A549 (cell line): ENCODE measurements around the gene KDM8. TPM values are rescaled to one million over a fixed set of nuclear protein-coding genes. Genes with fewer than 3 reads are reported as not detected.

ENCODE experiments used
- ATAC-seq, 2 experiments: fragments of 200-7000 bp in 1 of 2; fragments of >200 bp in 1 of 2; cut with Nextera tagmentation in 1 of 2; cut with Tn5 transposase in 1 of 2; 3 replicates each; pipeline versions ENCODE4 v1.8.0 to v1.9.1; 2018 to 2020; ENCODE audit warnings: mild to moderate bottlenecking in 1 of 2, moderate library complexity in 1 of 2
- CTCF ChIA-PET: fragments of 300-600 bp; sonication (Branson Sonifier 250); formaldehyde crosslinking; extraction: SDS; loops from one replicate; lab custom pipeline; 2021; ENCODE audit warnings: antibody characterized with exemption, inconsistent platforms; lab: Yijun Ruan, JAX
- POLR2A ChIA-PET: fragments of 350-600 bp; formaldehyde crosslinking; extraction: SDS; loops from one replicate; lab custom pipeline; 2021; ENCODE audit warnings: antibody characterized with exemption, inconsistent platforms; lab: Yijun Ruan, JAX
- DNase-seq, 2 experiments: peaks; one replicate each; pipeline versions ENCODE4 v3.0.0 to v3.0.0-alpha.2; 2011 to 2016; ENCODE audit warnings: low read depth in 1 of 2, low spot score in 1 of 2
- FAIRE-seq: peaks from 2 replicates; lab custom pipeline; 2011; peaks lifted over from hg19 to GRCh38; lab: Jason Lieb, UNC
- H3K27ac ChIP-seq, 2 experiments: fragments of >200 bp; sonication (Bioruptor Twin); formaldehyde crosslinking; 3 replicates each; pipeline ENCODE4 v1.5.1; 2016 to 2017
- H3K4me1 ChIP-seq: fragments of >200 bp; sonication (Bioruptor Twin); formaldehyde crosslinking; 3 replicates; pipeline ENCODE4 v1.6.1; 2016
- H3K4me2 ChIP-seq: fragments of >200 bp; sonication (Bioruptor Twin); formaldehyde crosslinking; 3 replicates; pipeline ENCODE4 v1.6.1; 2016
- H3K4me3 ChIP-seq: fragments of >200 bp; sonication (Bioruptor Twin); formaldehyde crosslinking; 3 replicates; pipeline ENCODE4 v1.5.1; 2016
- H3K9me3 ChIP-seq: fragments of >200 bp; sonication (Bioruptor Twin); formaldehyde crosslinking; 3 replicates; pipeline ENCODE4 v1.6.1; 2016
- BHLHE40 ChIP-seq: IDR thresholded peaks from 2 replicates; pipeline ENCODE4 v1.6.1; 2012; ENCODE audit warnings: low read depth, low read length, inconsistent platforms
- CHD4 ChIP-seq: fragments of 200-600 bp; sonication (generic); IDR thresholded peaks from 2 replicates; pipeline ENCODE4 v1.6.1; 2016; ENCODE audit warnings: antibody characterized with exemption, mild to moderate bottlenecking, borderline replicate concordance
- EHMT2 ChIP-seq: fragments of 200-600 bp; sonication (generic); IDR thresholded peaks from 2 replicates; pipeline ENCODE4 v1.6.1; 2016; ENCODE audit warnings: antibody characterized with exemption, low read depth, mild to moderate bottlenecking, moderate library complexity
- ELK1 ChIP-seq: fragments of 150-350 bp; IDR thresholded peaks from 2 replicates; pipeline ENCODE4 v1.6.1; 2014; ENCODE audit warnings: low read depth, mild to moderate bottlenecking, low read length
- FOXS1 ChIP-seq: fragments of 250-450 bp; sonication (Bioruptor Pico); IDR thresholded peaks from 2 replicates; pipeline ENCODE4 v1.5.0; 2020; ENCODE audit warnings: mild to moderate bottlenecking, moderate library complexity
- HEYL ChIP-seq: fragments of 250-450 bp; sonication (Bioruptor Pico); IDR thresholded peaks from 2 replicates; pipeline ENCODE4 v1.8.0; 2021; ENCODE audit warnings: mild to moderate bottlenecking, moderate library complexity
- HOXA7 ChIP-seq: fragments of 250-450 bp; sonication (Bioruptor Pico); IDR thresholded peaks from 2 replicates; pipeline ENCODE4 v1.5.0; 2020; ENCODE audit warnings: mild to moderate bottlenecking, moderate library complexity
- HOXB5 ChIP-seq: fragments of 250-450 bp; sonication (Bioruptor Pico); IDR thresholded peaks from 2 replicates; pipeline ENCODE4 v1.5.0; 2020; ENCODE audit warnings: mild to moderate bottlenecking, moderate library complexity
- JUN ChIP-seq, 2 experiments: fragments of >200 bp; sonication (Bioruptor Twin); formaldehyde crosslinking; IDR thresholded peaks; 2 replicates in 1 of 2; 3 replicates in 1 of 2; pipeline ENCODE4 v1.6.1; 2016 to 2017
- MAZ ChIP-seq: fragments of 150-350 bp; IDR thresholded peaks from 2 replicates; pipeline ENCODE4 v1.6.1; 2014; ENCODE audit warnings: antibody characterized with exemption, low read depth, low read length, borderline replicate concordance
- POLR2A ChIP-seq: IDR thresholded peaks from 2 replicates; pipeline ENCODE4 v1.6.1; 2012; ENCODE audit warnings: mild to moderate bottlenecking, low read length
- POLR2AphosphoS2 ChIP-seq: conservative IDR thresholded peaks from 2 replicates; pipeline ENCODE4 v1.6.1; 2012; ENCODE audit warnings: low read length, improper control_type of control experiment, inconsistent platforms
- RFX5 ChIP-seq: fragments of 450-650 bp; IDR thresholded peaks from 2 replicates; pipeline ENCODE4 v1.7.1; 2014; ENCODE audit warnings: antibody characterized with exemption, mild to moderate bottlenecking, moderate library complexity
- SMC3 ChIP-seq: fragments of >200 bp; sonication (Bioruptor Twin); formaldehyde crosslinking; IDR thresholded peaks from 3 replicates; pipeline ENCODE4 v1.6.1; 2018; ENCODE audit warnings: inconsistent platforms
- TFCP2L1 ChIP-seq: fragments of 250-450 bp; sonication (Bioruptor Pico); IDR thresholded peaks from 2 replicates; pipeline ENCODE4 v1.5.0; 2021; ENCODE audit warnings: mild to moderate bottlenecking
- ZC3H11A ChIP-seq: fragments of 450-650 bp; IDR thresholded peaks from 2 replicates; pipeline ENCODE4 v1.6.1; 2014; ENCODE audit warnings: antibody characterized with exemption, mild to moderate bottlenecking
- ZFP36 ChIP-seq: fragments of 450-650 bp; IDR thresholded peaks from 2 replicates; pipeline ENCODE4 v1.6.1; 2014; ENCODE audit warnings: borderline replicate concordance; ENCODE audit not compliant: partially characterized antibody
- ZSCAN20 ChIP-seq: fragments of 250-450 bp; sonication (Bioruptor Pico); IDR thresholded peaks from 2 replicates; pipeline ENCODE4 v1.8.0; 2022; ENCODE audit warnings: mild to moderate bottlenecking, moderate library complexity
- WGBS: methylation state at CpG from one replicate; pipeline ENCODE4 v1.1.6; 2017; ENCODE audit errors: missing lambda C conversion rate; 5-methylcytosine and 5-hydroxymethylcytosine counted together
- polyA plus RNA-seq, 4 experiments: library from polyadenylated mRNA; depleted of rRNA in 3 of 4; stranded (reverse); fragments of >200 nt; fragmentation: RNase III in 1 of 4; extraction: RNeasy Plus Mini Kit Qiagen cat#74134 plus additional on column Dnase treatment in 1 of 4; gene quantifications; 2 replicates in 3 of 4; 3 replicates in 1 of 4; pipeline ENCODE4 v1.2.3, GENCODE V29; 2011 to 2017
- TF ChIP-seq, protein P1 (sequence below): IDR thresholded peaks from 2 replicates; pipeline ENCODE4 v1.6.1; 2012
- TF ChIP-seq, protein P2 (sequence below): fragments of 250-450 bp; sonication (Bioruptor Pico); IDR thresholded peaks from 2 replicates; pipeline ENCODE4 v1.5.0; 2020; ENCODE audit warnings: low read depth, mild to moderate bottlenecking, moderate library complexity
- TF ChIP-seq, protein P3 (sequence below): fragments of 200-600 bp; sonication (generic); IDR thresholded peaks from 2 replicates; pipeline ENCODE4 v1.6.1; 2016; ENCODE audit warnings: antibody characterized with exemption, mild to moderate bottlenecking, moderate library complexity

The KDM8 gene
- polyA plus RNA-seq, 2 of the 4 experiments (the other 2 are of a cell fraction), result 1.6 to 2.3 TPM

GRCh38 chr16:27220527-27220926 lies 17.2 kb downstream of the KDM8 start:
- FAIRE-seq (no peak), DNase-seq (no peak), ATAC-seq (no peak)
- H3K9me3 ChIP-seq, result no peaks in the 10 kb centered on the region
- H3K4me1 ChIP-seq, result peaks cover 6% of the 10 kb centered on the region; the same call in 2 of the 3 replicates
- WGBS, result 91% methylated on average over 8 of the region's 8 CpGs
- ChIA-PET POLR2A (interaction anchor here (2.3 kb wide), 1 partner anchor 17 kb away, joined by 7 read pairs; the partner anchor contains the start of gene KDM8), CTCF (interaction anchor here (6.6 to 7.4 kb wide), 2 partner anchors 14 to 148 kb away, joined by 62 to 72 read pairs; no protein-coding TSS in a partner anchor)
- H3K4me3 ChIP-seq, result no peak overlapping the region
- no peak for TF ChIP-seq HOXB5 (CRISPR knock-in tag)
- TF ChIP-seq SMC3, result no peak
- TF ChIP-seq BHLHE40, result no peak
- no peak for TF ChIP-seq POLR2AphosphoS2
- no peak for TF ChIP-seq FOXS1 (CRISPR knock-in tag)
- no peak for TF ChIP-seq CHD4
- TF ChIP-seq EHMT2, result no peak
- no peak for TF ChIP-seq HEYL (CRISPR knock-in tag)
- TF ChIP-seq POLR2A, result no peak
- no peak for TF ChIP-seq ZFP36
- TF ChIP-seq HOXA7 (CRISPR knock-in tag), result no peak
- no peak for TF ChIP-seq RFX5
- TF ChIP-seq ELK1, result no peak
- no peak for TF ChIP-seq ZSCAN20 (CRISPR knock-in tag)
- no peak for TF ChIP-seq MAZ
- TF ChIP-seq JUN (IDR thresholded peaks at IDR 0.05), result no peak
- TF ChIP-seq, protein P1, sequence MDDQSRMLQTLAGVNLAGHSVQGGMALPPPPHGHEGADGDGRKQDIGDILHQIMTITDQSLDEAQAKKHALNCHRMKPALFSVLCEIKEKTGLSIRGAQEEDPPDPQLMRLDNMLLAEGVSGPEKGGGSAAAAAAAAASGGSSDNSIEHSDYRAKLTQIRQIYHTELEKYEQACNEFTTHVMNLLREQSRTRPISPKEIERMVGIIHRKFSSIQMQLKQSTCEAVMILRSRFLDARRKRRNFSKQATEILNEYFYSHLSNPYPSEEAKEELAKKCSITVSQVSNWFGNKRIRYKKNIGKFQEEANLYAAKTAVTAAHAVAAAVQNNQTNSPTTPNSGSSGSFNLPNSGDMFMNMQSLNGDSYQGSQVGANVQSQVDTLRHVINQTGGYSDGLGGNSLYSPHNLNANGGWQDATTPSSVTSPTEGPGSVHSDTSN, result no peak
- TF ChIP-seq, protein P2, sequence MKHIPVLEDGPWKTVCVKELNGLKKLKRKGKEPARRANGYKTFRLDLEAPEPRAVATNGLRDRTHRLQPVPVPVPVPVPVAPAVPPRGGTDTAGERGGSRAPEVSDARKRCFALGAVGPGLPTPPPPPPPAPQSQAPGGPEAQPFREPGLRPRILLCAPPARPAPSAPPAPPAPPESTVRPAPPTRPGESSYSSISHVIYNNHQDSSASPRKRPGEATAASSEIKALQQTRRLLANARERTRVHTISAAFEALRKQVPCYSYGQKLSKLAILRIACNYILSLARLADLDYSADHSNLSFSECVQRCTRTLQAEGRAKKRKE (CRISPR knock-in tag), result no peak
- TF ChIP-seq, all 56 proteins: peak for 0
- no peak overlapping the region for H3K4me2 ChIP-seq
- no peak overlapping the region for H3K27ac ChIP-seq

- TF ChIP-seq, protein P3, sequence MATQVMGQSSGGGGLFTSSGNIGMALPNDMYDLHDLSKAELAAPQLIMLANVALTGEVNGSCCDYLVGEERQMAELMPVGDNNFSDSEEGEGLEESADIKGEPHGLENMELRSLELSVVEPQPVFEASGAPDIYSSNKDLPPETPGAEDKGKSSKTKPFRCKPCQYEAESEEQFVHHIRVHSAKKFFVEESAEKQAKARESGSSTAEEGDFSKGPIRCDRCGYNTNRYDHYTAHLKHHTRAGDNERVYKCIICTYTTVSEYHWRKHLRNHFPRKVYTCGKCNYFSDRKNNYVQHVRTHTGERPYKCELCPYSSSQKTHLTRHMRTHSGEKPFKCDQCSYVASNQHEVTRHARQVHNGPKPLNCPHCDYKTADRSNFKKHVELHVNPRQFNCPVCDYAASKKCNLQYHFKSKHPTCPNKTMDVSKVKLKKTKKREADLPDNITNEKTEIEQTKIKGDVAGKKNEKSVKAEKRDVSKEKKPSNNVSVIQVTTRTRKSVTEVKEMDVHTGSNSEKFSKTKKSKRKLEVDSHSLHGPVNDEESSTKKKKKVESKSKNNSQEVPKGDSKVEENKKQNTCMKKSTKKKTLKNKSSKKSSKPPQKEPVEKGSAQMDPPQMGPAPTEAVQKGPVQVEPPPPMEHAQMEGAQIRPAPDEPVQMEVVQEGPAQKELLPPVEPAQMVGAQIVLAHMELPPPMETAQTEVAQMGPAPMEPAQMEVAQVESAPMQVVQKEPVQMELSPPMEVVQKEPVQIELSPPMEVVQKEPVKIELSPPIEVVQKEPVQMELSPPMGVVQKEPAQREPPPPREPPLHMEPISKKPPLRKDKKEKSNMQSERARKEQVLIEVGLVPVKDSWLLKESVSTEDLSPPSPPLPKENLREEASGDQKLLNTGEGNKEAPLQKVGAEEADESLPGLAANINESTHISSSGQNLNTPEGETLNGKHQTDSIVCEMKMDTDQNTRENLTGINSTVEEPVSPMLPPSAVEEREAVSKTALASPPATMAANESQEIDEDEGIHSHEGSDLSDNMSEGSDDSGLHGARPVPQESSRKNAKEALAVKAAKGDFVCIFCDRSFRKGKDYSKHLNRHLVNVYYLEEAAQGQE, result no peak
- no peak for TF ChIP-seq TFCP2L1
- no peak for TF ChIP-seq ZC3H11A
- TF ChIP-seq, all 56 proteins: peak for 0
- ChIA-PET POLR2A (interaction anchor here (2.3 kb wide), 1 partner anchor 17 kb away, joined by 7 read pairs; the partner anchor contains the start of gene KDM8), CTCF (interaction anchor here (1.5 to 7.4 kb wide), 3 partner anchors 13 to 147 kb away, joined by 4 to 72 read pairs (median 62); no protein-coding TSS in a partner anchor)
- Histone ChIP-seq H3K4me2 (no peak overlapping the region), H3K4me3 (no peak overlapping the region), H3K4me1 (peaks cover 6% of the 10 kb centered on the region; the same call in 2 of the 3 replicates), H3K27ac (no peak overlapping the region), H3K9me3 (no peaks in the 10 kb centered on the region)
- FAIRE-seq (no peak), ATAC-seq (no peak), DNase-seq (no peak)
- 86% methylated on average over 15 of the region's 16 CpGs for WGBS
Observed at GRCh38 chr16:27220991-27221390, 17.7 kb downstream of the KDM8 start.
